Progenitor cell of endocrine pancreas (in vitro differentiated cells): ENCODE results near the gene POPDC2. TPM values are rescaled to one million over a fixed set of nuclear protein-coding genes. Genes with fewer than 3 reads are reported as not detected.

Source experiments
- DNase-seq: peaks from one replicate; pipeline ENCODE4 v3.0.0; 2021; ENCODE audit warnings: low spot score; ENCODE audit not compliant: unreplicated experiment
- H3K27ac Mint-ChIP-seq: 2 replicates; pipeline ENCODE4 v1.8.0; 2021; ENCODE audit warnings: mild to moderate bottlenecking, moderate library complexity, mixed read lengths
- H3K27me3 Mint-ChIP-seq: 2 replicates; pipeline ENCODE4 v1.8.0; 2021; ENCODE audit warnings: mixed read lengths
- H3K36me3 Mint-ChIP-seq: 2 replicates; pipeline ENCODE4 v1.8.0; 2022; ENCODE audit warnings: mixed read lengths; ENCODE audit not compliant: insufficient read depth
- H3K4me1 Mint-ChIP-seq: 2 replicates; pipeline ENCODE4 v1.8.0; 2021; ENCODE audit warnings: low read depth, mixed read lengths
- H3K4me3 Mint-ChIP-seq: 2 replicates; pipeline ENCODE4 v1.8.0; 2021; ENCODE audit warnings: low read depth, mild to moderate bottlenecking, moderate library complexity, mixed read lengths
- H3K9me3 Mint-ChIP-seq: 2 replicates; pipeline ENCODE4 v1.8.0; 2021; ENCODE audit warnings: low read depth, mixed read lengths
- CTCF ChIP-seq: fragments of 200-600 bp; sonication (generic); IDR thresholded peaks from one replicate; pipeline ENCODE4 v1.5.0; 2021; ENCODE audit warnings: antibody characterized with exemption, mild to moderate bottlenecking; ENCODE audit not compliant: unreplicated experiment
- total RNA-seq: library from RNA; stranded (reverse); gene quantifications from 2 replicates; pipeline ENCODE4 v1.2.1, GENCODE V29; 2021

The POPDC2 gene
- total RNA-seq, 1 donor from 2014 or later: 3.8 TPM

- H3K9me3 Mint-ChIP-seq: no peaks in the 10 kb centered on the region
- H3K27me3 Mint-ChIP-seq: no peaks in the 10 kb centered on the region
- no peak overlapping the region for H3K27ac Mint-ChIP-seq
- no peak for TF ChIP-seq CTCF
- H3K36me3 Mint-ChIP-seq: no peaks in the 10 kb centered on the region
- no peak for DNase-seq
- no peak overlapping the region for H3K4me3 Mint-ChIP-seq
- H3K4me1 Mint-ChIP-seq: no peaks in the 10 kb centered on the region
Observed at GRCh38 chr3:119658994-119659393, 1.4 kb downstream of the POPDC2 start.

GRCh38 chr3:119657887-119658702, 2.3 kb downstream of the POPDC2 start:
- H3K9me3 Mint-ChIP-seq: no peaks in the 10 kb centered on the region
- H3K27ac Mint-ChIP-seq: no peak overlapping the region
- H3K4me1 Mint-ChIP-seq: no peaks in the 10 kb centered on the region
- TF ChIP-seq CTCF: no peak
- no peak overlapping the region for H3K4me3 Mint-ChIP-seq
- no peak for DNase-seq
- no peaks in the 10 kb centered on the region for H3K36me3 Mint-ChIP-seq
- H3K27me3 Mint-ChIP-seq: no peaks in the 10 kb centered on the region

GRCh38 chr3:119653876-119654275, 6.5 kb downstream of the POPDC2 start:
- no peaks in the 10 kb centered on the region for H3K27me3 Mint-ChIP-seq
- no peak overlapping the region for H3K4me3 Mint-ChIP-seq
- TF ChIP-seq CTCF: no peak
- no peak for DNase-seq
- no peaks in the 10 kb centered on the region for H3K36me3 Mint-ChIP-seq
- H3K9me3 Mint-ChIP-seq: no peaks in the 10 kb centered on the region
- H3K4me1 Mint-ChIP-seq: peaks cover 3% of the 10 kb centered on the region
- H3K27ac Mint-ChIP-seq: no peak overlapping the region

- Mint-ChIP-seq H3K27me3 (no peaks in the 10 kb centered on the region), H3K36me3 (no peaks in the 10 kb centered on the region), H3K4me3 (no peak overlapping the region), H3K9me3 (no peaks in the 10 kb centered on the region), H3K27ac (no peak overlapping the region), H3K4me1 (peaks cover 3% of the 10 kb centered on the region)
- DNase-seq: no peak
- TF ChIP-seq CTCF: no peak
Observed at GRCh38 chr3:119652306-119653033, 7.9 kb downstream of the POPDC2 start.

- Mint-ChIP-seq H3K4me1 (peaks cover 3% of the 10 kb centered on the region), H3K27ac (no peak overlapping the region), H3K27me3 (no peaks in the 10 kb centered on the region), H3K4me3 (no peak overlapping the region), H3K9me3 (no peaks in the 10 kb centered on the region), H3K36me3 (peaks cover 4% of the 10 kb centered on the region)
- DNase-seq: no peak
- TF ChIP-seq CTCF: no peak
Observed at GRCh38 chr3:119649761-119650160, 10.6 kb downstream of the POPDC2 start.
